HL-60 (cell line): ENCODE measurements around the gene ECHDC3.

Experiments
- CTCF ChIP-seq: IDR thresholded peaks from one replicate; pipeline ENCODE4 v1.5.1; 2011; ENCODE audit warnings: low read length, control low read depth, inconsistent platforms; ENCODE audit not compliant: insufficient read depth
- GABPA ChIP-seq: IDR thresholded peaks from 2 replicates; pipeline ENCODE4 v1.6.1; 2012; ENCODE audit warnings: low read depth

GRCh38 chr10:11789306-11789705 lies 47.1 kb downstream of the ECHDC3 start:
- TF ChIP-seq CTCF (no peak), GABPA (no peak)
